ENCODE data around the gene HNRNPAB.

Gene HNRNPAB

GRCh38 chr5:178259623-178260536 is 55.5 kb downstream of the HNRNPAB start:
- no peaks in the 10 kb centered on the region for H3K27me3 ChIP-seq (ENCODE audit: control insufficient read depth in 1 of 2, insufficient read depth in 2 of 2, low read length in 2 of 2)
- no peak overlapping the region for H3K4me3 ChIP-seq (ENCODE audit: low read length in 2 of 2)
- H3K27ac ChIP-seq (ENCODE audit: low read length), result no peak overlapping the region
- no peak overlapping the region for H3K9ac ChIP-seq (ENCODE audit: low read length in 2 of 2)
- no peaks in the 10 kb centered on the region for H3K9me3 ChIP-seq (ENCODE audit: control insufficient read depth in 2 of 2, low read length in 2 of 2)
- H3K36me3 ChIP-seq (ENCODE audit: control insufficient read depth in 2 of 2, insufficient read depth in 2 of 2, low read length in 2 of 2), result no peaks in the 10 kb centered on the region
- H3K4me1 ChIP-seq (ENCODE audit: control insufficient read depth, insufficient read depth, low read length), result no peaks in the 10 kb centered on the region
